MM.1S (cell line): Measurements from ENCODE around the gene NFATC1.

Experiments used
- DNase-seq: peaks from one replicate; pipeline ENCODE4 v3.0.0-alpha.2; 2015
- H2AFZ ChIP-seq: fragments of 300-600 bp; sonication (generic); 2 replicates; pipeline ENCODE4 v1.6.0; 2016; ENCODE audit warnings: antibody characterized with exemption, low read length
- H3F3A ChIP-seq: fragments of 300-600 bp; sonication (generic); 2 replicates; pipeline ENCODE4 v1.6.1; 2016; ENCODE audit warnings: mild to moderate bottlenecking, antibody characterized with exemption, low read length, moderate library complexity, mixed read lengths; ENCODE audit not compliant: insufficient read depth
- H3K27ac ChIP-seq: fragments of 300-600 bp; sonication (generic); 2 replicates; pipeline ENCODE4 v1.5.1; 2016; ENCODE audit warnings: mild to moderate bottlenecking, low read length
- H3K27me3 ChIP-seq: fragments of 300-600 bp; sonication (generic); replicated peaks from 2 replicates; pipeline ENCODE4 v1.6.0; 2016; ENCODE audit warnings: low read length; ENCODE audit not compliant: insufficient read depth
- H3K36me3 ChIP-seq: fragments of 300-600 bp; sonication (generic); replicated peaks from 2 replicates; pipeline ENCODE4 v1.6.1; 2016; ENCODE audit warnings: mild to moderate bottlenecking, low read length, mixed read lengths; ENCODE audit not compliant: insufficient read depth
- H3K4me1 ChIP-seq: fragments of 300-600 bp; sonication (generic); 2 replicates; pipeline ENCODE4 v1.6.1; 2016; ENCODE audit warnings: low read length, mixed read lengths
- H3K4me2 ChIP-seq: fragments of 300-600 bp; sonication (generic); 2 replicates; pipeline ENCODE4 v1.6.0; 2016; ENCODE audit warnings: low read depth, low read length
- H3K4me3 ChIP-seq: fragments of 300-600 bp; sonication (generic); 2 replicates; pipeline ENCODE4 v1.5.1; 2016; ENCODE audit warnings: low read length, mixed read lengths
- H3K79me2 ChIP-seq: fragments of 300-600 bp; sonication (generic); 2 replicates; pipeline ENCODE4 v1.6.1; 2016; ENCODE audit warnings: mixed run types, low read length, mixed read lengths
- H3K9ac ChIP-seq: fragments of 300-600 bp; sonication (generic); 2 replicates; pipeline ENCODE4 v1.6.1; 2016; ENCODE audit warnings: low read length, mixed read lengths
- H3K9me2 ChIP-seq: fragments of 300-600 bp; sonication (generic); replicated peaks from 2 replicates; pipeline ENCODE4 v1.6.1; 2016; ENCODE audit warnings: mild to moderate bottlenecking, low read length, mixed read lengths; ENCODE audit not compliant: insufficient read depth
- H3K9me3 ChIP-seq: fragments of 300-600 bp; sonication (generic); replicated peaks from 2 replicates; pipeline ENCODE4 v1.6.1; 2016; ENCODE audit warnings: mild to moderate bottlenecking, low read length, mixed read lengths; ENCODE audit not compliant: insufficient read depth
- H4K20me1 ChIP-seq: fragments of 300-600 bp; sonication (generic); 2 replicates; pipeline ENCODE4 v1.6.1; 2016; ENCODE audit warnings: mild to moderate bottlenecking, low read length, moderate library complexity, mixed read lengths; ENCODE audit not compliant: insufficient read depth
- CTCF ChIP-seq: fragments of 300-600 bp; sonication (generic); IDR thresholded peaks from 2 replicates; pipeline ENCODE4 v1.5.1; 2016; ENCODE audit warnings: antibody characterized with exemption, low read length, mixed read lengths
- EZH2 ChIP-seq: fragments of 300-600 bp; sonication (generic); optimal IDR thresholded peaks from 2 replicates; pipeline ENCODE3; 2017; ENCODE audit warnings: low read depth, mild to moderate bottlenecking, antibody characterized with exemption, low read length, mixed read lengths
- EZH2phosphoT487 ChIP-seq: fragments of 300-600 bp; sonication (generic); IDR thresholded peaks from 2 replicates; pipeline ENCODE4 v1.6.1; 2018; ENCODE audit warnings: antibody characterized with exemption, low read length

Gene NFATC1

DNA sequence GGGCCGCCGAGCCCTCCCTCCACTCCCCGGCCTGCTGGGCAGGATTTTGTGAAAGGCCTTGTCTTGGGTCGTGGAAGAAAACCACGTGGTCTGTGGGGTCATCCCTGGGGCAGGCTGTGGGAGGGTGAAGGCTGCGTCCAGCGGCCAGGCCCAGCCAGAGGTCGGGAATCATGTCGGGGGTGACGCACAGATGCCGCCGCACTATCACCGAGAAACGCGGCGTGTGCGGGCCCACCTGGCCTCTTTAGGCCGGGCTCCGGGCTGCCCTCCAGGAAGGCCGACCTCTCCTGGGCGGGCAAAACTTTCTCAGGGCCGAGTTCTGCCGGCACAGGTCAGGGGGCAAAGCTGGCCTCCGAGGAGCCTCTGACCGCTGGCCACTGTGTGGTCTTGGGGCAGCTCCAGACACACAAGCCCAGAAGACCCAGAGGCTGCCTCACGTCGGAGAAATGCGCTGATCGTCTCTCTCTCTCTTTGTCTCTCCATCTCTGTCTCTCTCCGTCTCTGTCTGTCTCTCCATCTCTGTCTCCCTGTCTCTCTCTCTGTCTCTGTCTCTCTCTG lies 28.4 kb downstream of the NFATC1 start:
- Histone ChIP-seq H3K4me2 (no peak overlapping the region), H3K9me2 (no peaks in the 10 kb centered on the region), H3K27ac (no peak overlapping the region), H3K4me1 (no peaks in the 10 kb centered on the region), H2AFZ (no peak overlapping the region), H3K4me3 (no peak overlapping the region), H3K9me3 (no peaks in the 10 kb centered on the region), H3K36me3 (no peaks in the 10 kb centered on the region), H3K27me3 (no peaks in the 10 kb centered on the region), H3K79me2 (no peaks in the 10 kb centered on the region), H3K9ac (no peak overlapping the region), H4K20me1 (no peaks in the 10 kb centered on the region), H3F3A (no peaks in the 10 kb centered on the region)
- no peak for DNase-seq
- TF ChIP-seq CTCF, result no peak
- no peak for TF ChIP-seq EZH2
- TF ChIP-seq EZH2phosphoT487, result no peak

- no peaks in the 10 kb centered on the region for H3K27me3 ChIP-seq
- no peaks in the 10 kb centered on the region for H3K36me3 ChIP-seq
- DNase-seq, result no peak
Observed at GRCh38 chr18:79424880-79425568, 29.3 kb downstream of the NFATC1 start.

GRCh38 chr18:79425569-79425886 lies 29.8 kb downstream of the NFATC1 start:
- Histone ChIP-seq H3K27ac (no peak overlapping the region), H3F3A (no peaks in the 10 kb centered on the region), H4K20me1 (no peaks in the 10 kb centered on the region), H3K4me3 (no peak overlapping the region), H3K9me3 (no peaks in the 10 kb centered on the region), H3K36me3 (no peaks in the 10 kb centered on the region), H3K79me2 (no peaks in the 10 kb centered on the region), H3K9ac (no peak overlapping the region), H3K4me2 (no peak overlapping the region), H2AFZ (no peak overlapping the region), H3K27me3 (no peaks in the 10 kb centered on the region), H3K9me2 (no peaks in the 10 kb centered on the region), H3K4me1 (no peaks in the 10 kb centered on the region)
- no peak for DNase-seq
- TF ChIP-seq EZH2phosphoT487 (no peak), EZH2 (no peak), CTCF (no peak)

More at GRCh38 chr18:79424880-79425568, 29.3 kb downstream of the NFATC1 start:
- Histone ChIP-seq H2AFZ (no peak overlapping the region), H4K20me1 (no peaks in the 10 kb centered on the region), H3F3A (no peaks in the 10 kb centered on the region), H3K9me3 (no peaks in the 10 kb centered on the region), H3K9me2 (no peaks in the 10 kb centered on the region), H3K4me3 (no peak overlapping the region), H3K4me1 (no peaks in the 10 kb centered on the region), H3K9ac (no peak overlapping the region), H3K4me2 (no peak overlapping the region), H3K79me2 (no peaks in the 10 kb centered on the region), H3K27ac (no peak overlapping the region)
- TF ChIP-seq EZH2phosphoT487 (no peak), EZH2 (no peak), CTCF (no peak)
